NCI-H510A (cell line): ENCODE measurements around the gene RAPSN.
A peak's percentile ranks its signal among the peaks of the same experiment; 100 is the strongest.

Experiments
- DNase-seq: peaks from one replicate; lab custom pipeline; 2025; lab: John Stamatoyannopoulos, UW

RAPSN gene

GRCh38 chr11:47434011-47434786, 14.7 kb downstream of the RAPSN start:
- no peak for DNase-seq

GRCh38 chr11:47433157-47433556, 15.8 kb downstream of the RAPSN start:
- DNase-seq, result no peak

GRCh38 chr11:47431356-47432083, 17.4 kb downstream of the RAPSN start:
- no peak for DNase-seq

DNA sequence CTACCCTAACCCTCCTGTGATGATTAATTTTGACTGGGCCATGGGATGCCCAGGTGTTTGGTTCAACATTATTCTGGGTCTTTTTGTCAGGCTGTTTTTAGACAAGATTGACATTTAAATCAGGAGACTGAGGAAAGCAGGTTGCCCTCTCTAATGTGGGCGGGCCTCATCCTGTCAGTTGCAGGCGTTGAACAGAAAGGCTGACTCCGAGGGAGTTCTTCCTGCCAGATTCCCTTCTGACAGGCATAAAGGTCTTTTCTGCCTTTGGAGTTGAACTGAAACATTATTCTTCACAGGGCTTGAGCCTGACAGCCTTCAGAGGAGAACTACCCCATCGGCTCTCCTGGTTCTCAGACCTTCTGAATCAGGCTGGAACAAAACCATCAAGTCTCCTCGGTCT, 18.4 kb downstream of the RAPSN start:
- no peak for DNase-seq

GRCh38 chr11:47426062-47426956, 22.6 kb downstream of the RAPSN start, which contains the start of gene PSMC3:
PSMC3 (minus strand) TSS chr11:47426439; CDS start chr11:47426279, 160 bp downstream.
- peak; percentile 80 for DNase-seq

- DNase-seq, result no peak
Measured at GRCh38 chr11:47425611-47426010, 23.3 kb downstream of the RAPSN start.

- no peak for DNase-seq
Measured at GRCh38 chr11:47418454-47419259, 30.3 kb downstream of the RAPSN start.

DNA sequence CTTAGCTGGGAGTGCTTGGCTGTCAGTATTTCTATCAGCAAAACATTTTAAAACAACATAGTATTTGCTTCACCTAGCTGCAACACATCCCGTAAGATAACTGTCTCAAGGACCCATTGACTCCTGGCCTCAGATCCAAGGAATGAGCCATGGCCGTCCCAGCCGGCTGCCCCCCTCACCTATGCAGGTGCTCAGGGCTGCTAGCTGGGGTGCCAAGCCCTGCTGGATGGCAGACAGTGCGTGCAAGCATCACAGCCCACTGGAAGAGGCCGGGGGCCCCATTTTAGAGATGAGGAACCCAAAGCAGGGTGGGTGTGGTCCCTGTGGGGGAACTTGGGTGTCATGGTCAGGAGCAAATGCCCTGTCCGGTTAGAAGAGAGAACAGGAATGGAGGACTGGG, 31.2 kb downstream of the RAPSN start:
- DNase-seq, result no peak

- no peak for DNase-seq
Measured at GRCh38 chr11:47415949-47416472, 32.9 kb downstream of the RAPSN start.

DNA sequence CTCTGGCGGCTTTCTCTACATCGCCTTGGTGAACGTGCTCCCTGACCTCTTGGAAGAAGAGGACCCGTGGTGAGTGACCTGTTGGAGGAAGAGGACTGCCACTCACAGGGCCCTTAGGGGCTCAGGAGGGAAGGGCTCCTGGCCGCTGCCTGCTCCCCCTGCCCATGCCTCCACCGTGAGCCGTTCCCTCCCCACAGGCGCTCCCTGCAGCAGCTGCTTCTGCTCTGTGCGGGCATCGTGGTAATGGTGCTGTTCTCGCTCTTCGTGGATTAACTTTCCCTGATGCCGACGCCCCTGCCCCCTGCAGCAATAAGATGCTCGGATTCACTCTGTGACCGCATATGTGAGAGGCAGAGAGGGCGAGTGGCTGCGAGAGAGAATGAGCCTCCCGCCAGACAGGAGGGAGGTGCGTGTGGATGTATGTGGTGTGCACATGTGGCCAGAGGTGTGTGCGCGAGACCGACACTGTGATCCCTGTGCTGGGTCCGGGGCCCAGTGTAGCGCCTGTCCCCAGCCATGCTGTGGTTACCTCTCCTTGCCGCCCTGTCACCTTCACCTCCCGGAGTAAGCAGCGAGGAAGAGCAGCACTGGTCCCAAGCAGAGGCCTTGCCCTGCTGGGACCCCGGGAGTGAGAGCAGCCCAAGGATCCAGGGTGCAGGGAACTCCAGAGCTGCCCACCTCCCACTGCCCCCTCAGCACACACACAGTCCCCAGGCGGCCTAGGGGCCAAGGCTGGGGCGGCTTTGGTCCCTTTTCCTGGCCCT, 33.7 kb downstream of the RAPSN start:
- no peak for DNase-seq

DNA sequence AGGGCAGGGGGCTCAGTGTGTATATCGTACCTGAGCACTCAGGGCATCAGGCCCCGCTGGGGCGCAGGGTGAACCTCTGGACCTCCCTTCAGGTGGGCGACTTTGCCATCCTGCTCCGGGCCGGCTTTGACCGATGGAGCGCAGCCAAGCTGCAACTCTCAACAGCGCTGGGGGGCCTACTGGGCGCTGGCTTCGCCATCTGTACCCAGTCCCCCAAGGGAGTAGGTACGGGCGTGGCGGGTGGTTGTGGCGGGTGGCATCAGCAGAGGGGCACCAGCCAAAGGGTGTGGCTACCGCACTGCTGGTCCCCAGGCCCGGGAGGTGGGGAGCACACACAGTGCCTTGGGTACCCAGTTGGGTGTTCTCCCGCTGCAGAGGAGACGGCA, 34.3 kb downstream of the RAPSN start:
- DNase-seq, result no peak

- no peak for DNase-seq
Measured at GRCh38 chr11:47413908-47414684, 34.8 kb downstream of the RAPSN start.

DNA sequence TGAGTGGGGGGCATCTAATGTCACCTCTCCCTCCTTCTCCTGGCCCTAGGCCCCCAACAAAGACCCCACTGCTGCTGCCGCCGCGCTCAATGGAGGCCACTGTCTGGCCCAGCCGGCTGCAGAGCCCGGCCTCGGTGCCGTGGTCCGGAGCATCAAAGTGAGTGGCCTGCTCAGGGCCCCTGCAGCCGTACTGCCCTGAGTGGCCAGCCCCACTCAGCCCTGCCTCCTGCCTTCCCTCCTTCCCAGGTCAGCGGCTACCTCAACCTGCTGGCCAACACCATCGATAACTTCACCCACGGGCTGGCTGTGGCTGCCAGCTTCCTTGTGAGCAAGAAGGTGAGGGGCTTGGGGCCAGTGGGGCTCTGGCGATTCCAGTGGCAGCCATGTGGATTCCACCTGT, 35.6 kb downstream of the RAPSN start:
- no peak for DNase-seq

DNA sequence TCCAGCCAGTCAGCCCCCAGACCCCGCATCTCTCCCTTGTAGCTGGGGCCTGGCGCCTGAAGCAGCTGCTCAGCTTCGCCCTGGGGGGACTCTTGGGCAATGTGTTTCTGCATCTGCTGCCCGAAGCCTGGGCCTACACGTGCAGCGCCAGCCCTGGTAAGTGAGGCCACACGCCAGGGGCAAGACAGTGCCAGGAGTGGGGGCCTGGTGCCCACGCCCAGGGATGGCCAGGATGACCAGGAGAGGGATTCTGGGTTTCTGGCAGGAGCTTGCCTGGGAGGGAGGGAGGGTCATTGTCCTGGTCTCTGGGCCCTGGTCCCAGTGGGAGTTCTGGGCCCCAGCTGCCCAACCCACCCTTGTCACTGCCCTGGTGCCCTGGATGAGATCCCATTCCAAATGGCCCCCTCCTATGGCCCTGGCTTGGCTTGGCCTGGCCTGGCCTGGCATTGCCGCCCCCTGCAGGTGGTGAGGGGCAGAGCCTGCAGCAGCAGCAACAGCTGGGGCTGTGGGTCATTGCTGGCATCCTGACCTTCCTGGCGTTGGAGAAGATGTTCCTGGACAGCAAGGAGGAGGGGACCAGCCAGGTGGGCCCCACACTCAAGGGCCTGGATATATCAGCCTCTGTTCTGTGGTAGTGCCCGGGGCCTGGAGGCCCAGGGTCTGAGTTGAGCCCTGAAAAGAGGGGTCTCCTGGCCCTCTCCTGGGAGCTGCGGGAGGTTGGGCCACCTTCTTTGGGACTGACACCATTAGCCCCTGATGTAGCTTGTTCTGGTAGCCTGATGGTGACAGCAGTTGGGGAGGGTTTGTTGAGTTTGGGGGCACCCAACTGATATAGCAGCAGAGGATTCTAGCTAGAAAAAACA, 36.8 kb downstream of the RAPSN start:
- no peak for DNase-seq

DNA sequence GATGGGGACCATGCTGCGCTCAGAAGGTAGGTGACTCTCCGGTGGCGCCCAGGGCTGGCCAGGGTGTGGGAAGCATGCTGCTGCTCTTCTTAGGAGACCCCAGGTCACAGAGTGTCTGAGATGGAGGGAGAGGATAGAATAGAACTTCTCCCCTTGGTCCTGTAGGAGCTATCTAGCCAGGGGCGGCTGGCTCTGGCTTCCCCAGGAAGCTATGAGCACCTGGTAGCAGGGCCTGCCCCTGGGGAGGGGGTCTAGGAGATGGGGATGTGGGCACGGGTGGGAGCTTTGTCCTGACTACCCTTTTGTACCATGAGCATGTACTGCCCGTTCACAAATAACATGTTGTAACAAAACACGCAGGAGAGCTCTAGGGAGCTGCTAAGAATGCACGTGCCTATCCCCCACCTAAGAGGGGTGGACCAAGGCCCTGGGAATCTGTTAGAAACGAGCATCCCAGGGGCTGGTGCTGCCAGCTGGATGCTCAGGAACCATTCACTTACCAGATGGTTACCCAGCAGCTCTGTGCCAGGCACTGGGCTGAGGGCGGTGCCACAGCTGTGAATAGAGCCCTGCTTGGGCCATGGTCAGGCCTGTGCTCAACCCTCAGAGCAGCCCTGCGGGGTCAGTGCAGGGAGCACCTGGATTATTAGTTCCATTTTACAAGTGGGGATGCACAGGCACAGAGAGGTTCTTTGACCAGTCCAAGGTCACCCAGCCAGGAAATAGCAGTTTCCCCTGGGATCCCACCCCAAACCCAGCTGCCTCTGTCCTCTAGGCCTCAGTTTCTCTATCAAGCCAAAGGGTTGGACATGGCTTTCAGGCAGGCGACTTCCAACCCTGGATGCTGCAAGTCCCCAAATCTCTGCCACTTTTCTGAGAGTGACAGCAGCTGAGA, 38.3 kb downstream of the RAPSN start:
- no peak for DNase-seq

GRCh38 chr11:47409440-47410369, 39.2 kb downstream of the RAPSN start:
- no peak for DNase-seq
